ENCODE results near the gene TSPAN18.
"Not testable (repeated sequence)": the region's sequence is repeated elsewhere in the genome, so short reads cannot be mapped to it uniquely, and the experiment has no call there.

GRCh38 chr11:44871682-44872081 lies 144.9 kb downstream of the TSPAN18 start:
- TF ChIP-seq ZNF133, ZNF175, ZNF629, ZBTB8A, ZNF585B, ZNF184 (tag by site-specific recombination; IDR thresholded peaks at IDR 0.05): not testable (repeated sequence)
